CD4-positive, alpha-beta T cell treated with Interleukin-10 for 1 hour (primary cell): Measurements from ENCODE around the gene CUL3.
"Not testable (repeated sequence)": the region's sequence is repeated elsewhere in the genome, so short reads cannot be mapped to it uniquely, and the experiment has no call there.

Experiments
- DNase-seq: peaks from one replicate; pipeline ENCODE4 v3.0.0-alpha.2; 2020

CUL3 gene

DNA sequence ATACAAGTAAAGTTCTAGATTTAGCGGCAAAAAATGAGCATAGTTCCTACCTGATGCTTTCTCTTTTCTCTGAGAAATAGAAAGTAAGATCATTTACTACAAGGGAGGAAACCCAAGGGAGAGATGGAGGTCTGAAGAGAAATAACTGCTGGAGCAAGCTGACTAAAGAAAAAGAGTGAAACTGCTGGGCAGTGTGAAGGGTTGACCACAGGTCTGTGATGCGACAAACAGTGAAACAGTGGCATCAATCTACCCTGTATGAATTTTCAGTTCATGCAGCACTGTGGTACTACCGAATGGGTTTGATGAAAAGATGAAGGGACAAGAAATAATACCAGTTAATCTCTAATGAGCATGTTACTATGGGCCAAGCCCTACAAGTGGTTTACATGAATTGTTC, 52.2 kb downstream of the CUL3 start:
- DNase-seq: no peak

- no peak for DNase-seq
Measured at GRCh38 chr2:224532441-224532840, 52.7 kb downstream of the CUL3 start.

DNA sequence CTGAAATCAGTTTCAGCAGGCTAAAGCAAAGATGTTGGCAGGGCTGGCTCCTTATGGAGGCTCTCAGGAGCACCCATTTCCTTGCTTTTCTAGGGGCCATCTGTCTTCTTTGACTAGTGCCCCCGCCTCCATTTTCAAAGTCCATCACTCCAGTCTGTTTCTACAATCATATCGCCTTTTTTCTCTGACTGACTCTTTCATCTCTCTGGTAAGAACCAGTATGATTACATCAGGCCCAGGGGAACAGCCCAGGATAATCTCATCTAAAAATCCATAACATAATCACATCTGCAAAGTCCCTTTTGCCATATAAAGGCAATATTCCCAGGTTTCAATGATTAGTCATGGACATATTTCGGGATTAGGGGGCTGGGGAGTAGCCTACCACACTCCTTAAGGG, 57.0 kb downstream of the CUL3 start:
- DNase-seq: no peak

- no peak for DNase-seq
Measured at GRCh38 chr2:224525774-224526173, 59.4 kb downstream of the CUL3 start.

DNA sequence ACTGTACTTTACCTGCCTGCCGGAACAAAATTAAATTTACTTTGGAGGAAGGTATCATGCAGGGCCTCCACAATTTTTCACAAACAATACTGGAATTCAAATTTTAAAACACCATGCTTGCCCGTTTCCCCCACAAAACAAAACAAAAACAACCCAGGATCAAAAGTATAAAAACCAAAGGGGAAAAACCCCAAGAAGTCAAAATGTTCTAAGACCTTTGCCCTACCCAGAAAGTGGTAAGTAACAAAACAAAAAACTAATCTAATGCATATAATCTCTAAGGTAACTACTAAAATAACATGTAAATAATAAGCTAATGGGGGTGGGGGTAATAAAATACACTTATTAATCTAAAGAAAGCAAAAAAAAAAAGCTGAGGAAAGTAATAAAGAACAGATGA, 60.5 kb downstream of the CUL3 start:
- DNase-seq: peak; percentile 33

DNA sequence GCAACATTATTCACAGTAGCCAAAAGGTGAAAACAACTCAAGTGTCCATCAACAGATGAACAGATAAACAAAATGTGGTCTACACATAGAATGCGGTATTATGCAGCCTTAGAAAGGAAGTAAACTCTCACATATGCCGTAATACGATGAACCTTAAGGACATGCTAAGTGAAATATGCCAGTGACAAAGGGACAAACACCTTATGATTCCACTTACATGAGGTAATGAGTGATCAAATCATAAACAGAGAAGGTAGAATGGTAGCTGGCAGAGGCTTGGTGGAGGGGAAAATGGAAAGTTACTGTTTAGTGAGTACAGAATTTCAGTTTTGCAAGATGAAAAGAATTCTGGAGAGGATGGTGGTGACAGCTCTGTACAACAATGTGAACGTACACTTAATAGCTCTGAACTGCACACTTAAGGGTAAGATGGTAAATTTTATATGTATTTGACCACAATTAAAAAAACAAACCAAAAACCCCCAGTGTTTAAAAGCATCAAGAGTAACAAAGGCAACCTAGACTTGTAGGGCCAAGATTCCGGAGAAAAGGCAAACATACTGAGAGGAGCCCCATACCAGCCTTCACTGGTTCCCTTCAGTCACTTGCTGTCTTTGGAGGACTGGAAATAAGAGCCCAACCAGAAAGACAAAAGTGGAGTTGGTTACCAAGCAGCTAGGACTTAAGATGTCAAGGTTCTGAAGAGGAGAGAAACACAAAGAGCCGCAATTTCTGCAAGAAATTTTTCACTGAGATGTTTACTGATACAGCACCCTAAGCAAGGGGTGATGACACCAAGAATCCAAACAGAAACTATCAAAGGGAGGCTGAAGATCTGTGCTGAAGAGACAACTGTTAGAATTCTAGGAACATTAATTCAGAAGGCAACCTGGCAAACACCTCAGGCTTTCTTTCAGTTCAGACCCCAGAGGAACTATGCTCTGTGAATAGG, 61.3 kb downstream of the CUL3 start:
- peak; percentile 39 for DNase-seq

DNA sequence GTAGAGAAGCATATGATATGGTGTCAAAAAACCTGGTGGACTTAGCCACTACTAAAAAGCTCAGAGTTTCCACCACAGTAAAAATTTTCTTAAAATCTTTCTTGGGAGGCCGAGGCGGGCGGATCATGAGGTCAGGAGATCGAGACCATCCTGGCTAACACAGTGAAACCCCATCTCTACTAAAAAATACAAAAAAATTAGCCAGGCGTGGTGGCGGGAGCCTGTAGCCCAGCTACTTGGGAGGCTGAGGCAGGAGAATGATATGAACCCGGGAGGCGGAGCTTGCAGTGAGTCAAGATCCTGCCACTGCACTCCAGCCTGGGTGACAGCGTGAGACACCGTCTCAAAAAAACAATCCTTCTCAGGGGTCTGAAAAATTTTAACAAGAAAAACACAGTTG, 62.7 kb downstream of the CUL3 start:
- not testable (repeated sequence) for DNase-seq

DNA sequence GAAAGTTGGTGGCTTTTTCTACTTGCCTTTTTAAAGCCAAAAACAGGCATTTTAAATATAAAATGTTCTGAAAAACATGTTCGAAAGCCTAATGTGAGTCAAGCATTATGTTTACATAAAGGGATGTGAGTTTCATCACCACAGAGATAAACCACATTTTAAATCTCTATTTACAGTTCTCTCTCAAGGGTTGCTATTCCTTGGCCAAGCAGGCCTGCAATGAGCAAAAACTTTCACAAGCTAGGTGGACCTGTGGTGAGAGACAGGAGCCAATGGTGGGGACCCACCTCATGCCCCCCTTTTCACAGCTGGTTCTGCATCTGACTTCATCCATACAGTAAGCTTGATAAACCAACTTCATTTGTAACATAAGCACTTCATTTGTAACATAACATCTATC, 65.1 kb downstream of the CUL3 start:
- DNase-seq: peak; percentile 20

DNA sequence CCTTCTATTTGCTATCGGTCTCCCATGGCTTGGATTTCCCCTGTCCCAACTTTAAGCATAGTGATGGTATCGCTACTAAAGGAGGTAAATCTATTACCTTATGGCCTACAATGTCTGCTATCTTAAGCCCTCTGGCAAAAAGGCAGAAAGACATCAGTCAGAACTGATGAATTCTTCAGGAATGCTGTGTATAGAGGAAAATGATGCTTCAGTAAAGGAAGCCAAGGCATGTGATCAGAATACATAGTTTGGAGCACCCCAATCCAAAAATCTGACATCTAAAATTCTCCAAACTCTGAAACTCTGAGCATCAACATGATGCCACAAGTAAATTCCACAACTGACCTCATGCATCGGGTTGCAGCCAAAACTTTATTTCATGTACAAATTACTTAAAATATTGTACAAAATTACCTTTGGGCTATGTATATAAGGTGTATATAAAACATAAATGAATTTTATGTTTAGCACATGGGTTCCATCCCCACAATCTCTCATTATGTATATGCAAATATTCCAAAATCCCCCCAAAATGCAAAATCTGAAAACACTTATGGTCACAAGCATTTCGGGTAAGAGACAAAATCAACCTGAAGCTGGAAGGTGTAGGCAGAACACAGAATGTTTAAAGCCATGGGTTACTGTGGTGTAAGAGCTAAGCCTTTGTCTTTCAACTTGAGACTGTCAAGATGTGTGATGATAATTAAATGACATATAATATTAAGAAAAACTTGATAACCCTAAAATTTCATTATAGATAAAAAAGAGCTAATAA, 66.2 kb downstream of the CUL3 start:
- DNase-seq: no peak

GRCh38 chr2:224517963-224518362, 67.2 kb downstream of the CUL3 start:
- no peak for DNase-seq

DNA sequence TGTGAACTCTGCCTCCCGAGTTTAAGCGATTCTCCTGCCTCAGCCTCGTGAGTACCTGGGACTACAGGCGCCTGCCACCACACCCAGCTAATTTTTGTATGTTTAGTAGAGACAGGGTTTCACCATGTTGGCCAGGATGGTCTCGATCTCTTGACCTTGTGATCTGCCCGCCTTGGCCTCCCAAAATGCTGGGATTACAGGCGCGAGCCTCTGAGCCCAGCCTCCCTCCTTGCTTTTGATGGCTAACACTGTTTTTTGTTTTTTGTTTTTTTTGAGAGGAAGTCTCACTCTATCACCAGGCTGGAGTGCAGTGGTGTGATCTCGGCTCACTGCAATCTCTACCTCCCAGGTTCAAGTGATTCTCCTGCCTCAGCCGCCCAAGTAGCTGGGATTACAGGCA, 68.8 kb downstream of the CUL3 start:
- DNase-seq: not testable (repeated sequence)

DNA sequence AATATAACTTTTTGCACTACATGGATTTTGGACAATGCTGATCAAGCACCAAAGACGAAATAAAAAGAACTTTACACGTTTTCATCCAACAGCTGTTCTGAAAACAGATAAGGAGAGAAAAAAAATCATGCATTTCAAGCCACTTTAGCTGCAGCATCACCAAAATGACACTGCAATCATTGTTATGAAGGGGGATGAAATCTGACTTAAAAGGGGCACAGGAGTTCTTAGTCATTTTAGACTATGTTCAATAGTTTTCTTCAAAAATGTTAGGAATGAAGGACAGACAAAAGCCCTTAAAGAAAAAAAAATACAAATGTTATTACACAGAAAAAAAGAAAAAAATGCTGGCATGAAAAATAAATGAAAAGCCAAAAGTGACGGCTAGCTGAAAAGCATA, 71.2 kb downstream of the CUL3 start:
- DNase-seq: no peak

DNA sequence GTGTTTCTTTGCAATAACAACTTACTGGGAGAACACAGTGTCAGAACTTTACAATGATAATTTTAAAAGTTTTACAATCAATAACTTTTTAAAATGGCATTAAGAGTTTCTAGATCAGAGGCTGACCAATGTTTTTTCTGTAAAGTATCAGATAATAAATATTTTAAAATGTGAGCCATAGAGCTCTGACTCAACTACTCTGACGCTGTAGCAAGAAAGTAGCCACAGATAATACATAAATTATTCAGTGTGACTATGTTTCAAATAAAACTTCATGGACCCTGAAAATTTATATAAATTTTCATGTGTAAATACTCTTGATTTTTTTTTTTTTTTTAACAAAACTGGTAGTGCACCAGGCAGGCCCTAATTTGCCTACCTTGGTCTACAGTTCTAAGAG, 77.4 kb downstream of the CUL3 start:
- no peak for DNase-seq

- DNase-seq: no peak
Measured at GRCh38 chr2:224506494-224506893, 78.7 kb downstream of the CUL3 start.

- no peak for DNase-seq
Measured at GRCh38 chr2:224498991-224499390, 86.2 kb downstream of the CUL3 start.

- no peak for DNase-seq
Measured at GRCh38 chr2:224492531-224492930, 92.6 kb downstream of the CUL3 start.

GRCh38 chr2:224487940-224488339, 97.2 kb downstream of the CUL3 start:
- DNase-seq: not testable (repeated sequence)

GRCh38 chr2:224485081-224486014, 99.8 kb downstream of the CUL3 start:
- DNase-seq: not testable (repeated sequence)

- DNase-seq: no peak
Measured at GRCh38 chr2:224479826-224480225, 105.3 kb downstream of the CUL3 start.

DNA sequence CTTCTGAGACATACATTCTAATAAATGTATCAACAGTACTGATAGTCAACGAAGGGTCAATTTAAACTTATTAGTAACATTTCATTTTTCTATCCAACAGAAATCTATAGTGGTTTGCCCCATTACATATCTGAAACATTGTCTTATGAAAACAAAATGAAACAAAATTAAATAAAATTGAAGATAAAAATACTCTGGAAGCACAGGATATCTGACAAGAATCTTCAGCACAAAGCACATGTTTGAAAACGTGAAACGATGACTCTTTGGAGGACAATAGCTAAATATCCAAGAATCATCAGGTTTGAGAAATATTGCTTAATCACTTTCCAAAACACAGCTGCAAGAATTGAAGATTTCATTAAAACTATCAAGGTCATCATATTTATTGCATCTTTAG, 112.3 kb downstream of the CUL3 start:
- no peak for DNase-seq

DNA sequence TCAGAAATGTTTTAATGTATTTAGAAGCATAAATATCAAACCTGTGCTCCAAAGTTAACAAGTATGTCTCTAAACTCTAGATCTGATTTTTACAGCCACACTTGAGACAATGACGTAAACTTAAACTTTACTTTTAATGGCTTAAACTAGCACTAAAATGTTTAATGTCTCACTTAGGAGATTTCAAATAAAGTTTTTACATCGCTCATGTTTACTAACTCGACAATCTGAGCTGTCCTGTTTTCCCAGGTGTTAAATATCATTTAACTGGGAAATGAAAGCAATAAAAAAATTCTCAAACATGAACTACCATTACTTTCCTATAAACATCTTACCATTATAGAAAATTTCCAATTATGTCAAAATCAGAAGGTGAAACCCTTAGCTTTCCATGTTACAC, 113.0 kb downstream of the CUL3 start:
- DNase-seq: no peak

GRCh38 chr2:224469374-224469964, 115.7 kb downstream of the CUL3 start:
- DNase-seq: no peak
